ENCODE data around the gene PLEKHM3. TPM values are rescaled to one million over a fixed set of nuclear protein-coding genes. Genes with fewer than 3 reads are reported as not detected.

The PLEKHM3 gene
- total and polyA plus RNA-seq, 2 donors (not counting 3 experiments of a cell fraction or from before 2014, with no cell fraction given): 3.1 to 9.1 TPM

DNA sequence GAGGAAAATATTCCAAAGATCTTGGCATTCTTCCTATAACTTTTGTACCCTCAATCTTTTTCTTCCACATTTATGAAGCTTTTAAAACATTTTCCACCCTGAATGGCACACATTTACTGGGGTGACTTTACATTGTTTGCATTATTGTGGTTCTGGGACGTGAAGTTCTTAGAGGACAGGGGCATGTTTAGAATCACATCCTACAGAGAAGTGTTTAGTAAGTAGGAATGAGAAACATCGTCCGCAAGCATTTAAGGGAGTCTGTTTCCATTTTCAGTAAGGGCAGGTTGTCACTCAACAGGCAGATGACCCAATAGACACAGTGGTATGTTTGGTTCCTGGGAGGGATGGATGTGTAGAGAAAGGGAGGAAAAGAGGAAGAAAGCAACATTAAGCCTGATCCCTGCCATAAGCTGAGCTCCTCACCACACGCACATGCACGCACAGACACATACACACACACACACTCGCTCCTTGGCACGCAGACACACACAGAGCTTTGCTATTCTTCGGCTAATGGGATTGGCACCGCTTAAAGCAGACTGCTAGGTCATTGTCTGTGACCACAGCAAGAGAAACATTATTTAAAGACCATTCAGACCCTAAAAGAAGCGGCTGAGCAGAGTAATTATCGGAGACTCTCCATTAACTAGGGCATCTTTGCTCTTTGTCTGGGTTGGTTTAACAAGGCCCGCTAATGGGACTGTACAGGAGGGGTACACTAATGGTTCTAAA is 14.2 kb upstream of the PLEKHM3 start:
- CTCF ChIA-PET: interaction anchor here (0.9 to 6.3 kb wide), 34 partner anchors 10 to 1239 kb away, joined by 3 to 217 read pairs (median 5); partner anchors contain the start of genes CCNYL1, FZD5, METTL21A and PLEKHM3

More for the DNA sequence above, 14.2 kb upstream of the PLEKHM3 start:
- Histone ChIP-seq H3K4me1 (ENCODE audit: control insufficient read depth, extremely low read depth, insufficient read depth, low read length) (no peaks in the 10 kb centered on the region), H3K36me3 (ENCODE audit: control insufficient read depth in 2 of 2, extremely low read depth in 1 of 2, insufficient read depth in 2 of 2, low read length in 2 of 2) (no peaks in the 10 kb centered on the region), H3K27ac (ENCODE audit: insufficient read depth, low read depth, low read length) (no peak overlapping the region), H2AFZ (ENCODE audit: low read depth, low read length) (no peak overlapping the region), H3K9ac (replicated peaks; ENCODE audit: extremely low read depth, insufficient read depth, low read length) (no peak overlapping the region), H3K4me2 (ENCODE audit: insufficient read depth, low read length) (no peak overlapping the region), H3K9me1 (replicated peaks; ENCODE audit: control insufficient read depth, extremely low read depth, insufficient read depth, low read length) (no peaks in the 10 kb centered on the region), H3K4me3 (replicated peaks in 1 of 3; ENCODE audit: insufficient read depth in 1 of 3, low read depth in 1 of 3, low read length in 3 of 3) (no peak overlapping the region), H3K9me3 (replicated peaks; ENCODE audit: control insufficient read depth, insufficient read depth, low read length) (no peaks in the 10 kb centered on the region), H4K20me1 (replicated peaks; ENCODE audit: control insufficient read depth, extremely low read depth, insufficient read depth, low read length) (no peaks in the 10 kb centered on the region), H3K79me2 (ENCODE audit: control insufficient read depth, insufficient read depth, low read length) (no peaks in the 10 kb centered on the region), H3K27me3 (ENCODE audit: control insufficient read depth in 2 of 2, insufficient read depth in 2 of 2, low read length in 2 of 2) (peaks cover 0 to 3% of the 10 kb centered on the region in 2 experiments)
- no TSS peak for BruUV-seq (replicated peaks)
- dilution Hi-C loops (cut with MboI; ENCODE audit: extremely low pct_ligation_motif_present, low sequenced_read_pairs) (no loop called here), intact Hi-C loops (cut with micrococcal nuclease) (loop anchor here (1.0 to 10.0 kb wide), 5 partner anchors 271 to 565 kb away; no protein-coding TSS in a partner anchor)
- no peak for FAIRE-seq
- POLR2A ChIA-PET: no interaction called here
- DNase-seq (ENCODE audit: low read depth, low spot score): no peak
- no peak for TF ChIP-seq EZH2 (IDR thresholded peaks at IDR 0.05; ENCODE audit: borderline replicate concordance, low read depth, low read length, severe bottlenecking)
- no peak for TF ChIP-seq JUN (IDR thresholded peaks at IDR 0.05; ENCODE audit: borderline replicate concordance, insufficient read depth, insufficient read length, low read depth)
- TF ChIP-seq CTCF (IDR thresholded peaks at IDR 0.05; ENCODE audit: extremely low read depth in 1 of 2, insufficient read depth in 1 of 2, low read depth in 1 of 2, low read length in 2 of 2): no peak
- no peak for TF ChIP-seq GATA2 (IDR thresholded peaks at IDR 0.05; ENCODE audit: insufficient read depth, insufficient read length, low read depth, low read length)
- TF ChIP-seq POLR2AphosphoS5 (IDR thresholded peaks at IDR 0.05; ENCODE audit: insufficient read depth, low read depth, low read length): no peak
